GM23248 (cell line): ENCODE results near the gene ATP2B3. TPM values are rescaled to one million over a fixed set of nuclear protein-coding genes. Genes with fewer than 3 reads are reported as not detected.

Experiments
- DNase-seq: peaks from one replicate; pipeline ENCODE4 v3.0.0-alpha.2; 2015
- H2AFZ ChIP-seq: fragments of 200-600 bp; sonication (generic); 2 replicates; pipeline ENCODE4 v1.6.1; 2016; ENCODE audit warnings: antibody characterized with exemption
- H3F3A ChIP-seq: fragments of 200-600 bp; sonication (generic); 2 replicates; pipeline ENCODE4 v1.6.1; 2016; ENCODE audit warnings: mild to moderate bottlenecking, antibody characterized with exemption, mixed run types; ENCODE audit not compliant: insufficient read depth
- H3K27ac ChIP-seq: fragments of 200-600 bp; sonication (generic); 2 replicates; pipeline ENCODE4 v1.5.1; 2016; ENCODE audit warnings: mild to moderate bottlenecking
- H3K27me3 ChIP-seq: fragments of 200-600 bp; sonication (generic); replicated peaks from 2 replicates; pipeline ENCODE4 v1.6.1; 2016; ENCODE audit warnings: mild to moderate bottlenecking; ENCODE audit not compliant: insufficient read depth
- H3K36me3 ChIP-seq: fragments of 200-600 bp; sonication (generic); 2 replicates; pipeline ENCODE4 v1.6.1; 2016; ENCODE audit warnings: low read depth, mild to moderate bottlenecking
- H3K4me1 ChIP-seq: fragments of 200-600 bp; sonication (generic); 2 replicates; pipeline ENCODE4 v1.6.1; 2016; ENCODE audit warnings: mild to moderate bottlenecking; ENCODE audit not compliant: insufficient read depth
- H3K4me2 ChIP-seq: fragments of 200-600 bp; sonication (generic); one replicate; pipeline ENCODE4 v1.6.1; 2016; ENCODE audit warnings: mild to moderate bottlenecking; ENCODE audit not compliant: unreplicated experiment
- H3K4me3 ChIP-seq: fragments of 200-600 bp; sonication (generic); 2 replicates; pipeline ENCODE4 v1.5.1; 2016; ENCODE audit warnings: mild to moderate bottlenecking
- H3K79me2 ChIP-seq: fragments of 200-600 bp; sonication (generic); 2 replicates; pipeline ENCODE4 v1.6.1; 2016; ENCODE audit warnings: mild to moderate bottlenecking; ENCODE audit not compliant: insufficient read depth
- H3K9ac ChIP-seq: fragments of 200-600 bp; sonication (generic); 2 replicates; pipeline ENCODE4 v1.6.1; 2016; ENCODE audit warnings: mild to moderate bottlenecking
- H3K9me2 ChIP-seq: fragments of 200-600 bp; sonication (generic); 2 replicates; pipeline ENCODE4 v1.6.1; 2016; ENCODE audit warnings: mixed run types, mild to moderate bottlenecking, moderate library complexity; ENCODE audit not compliant: insufficient read depth
- H3K9me3 ChIP-seq: fragments of 200-600 bp; sonication (generic); one replicate; pipeline ENCODE4 v1.6.1; 2017; ENCODE audit warnings: low read depth
- H4K20me1 ChIP-seq: fragments of 200-600 bp; sonication (generic); 2 replicates; pipeline ENCODE4 v1.6.0; 2016; ENCODE audit not compliant: insufficient read depth
- EZH2 ChIP-seq: fragments of 200-600 bp; sonication (generic); IDR thresholded peaks from 2 replicates; pipeline ENCODE4 v1.6.1; 2018; ENCODE audit warnings: antibody characterized with exemption, mild to moderate bottlenecking; ENCODE audit not compliant: insufficient read depth, poor library complexity, severe bottlenecking
- EZH2phosphoT487 ChIP-seq: fragments of 200-600 bp; sonication (generic); IDR thresholded peaks from 2 replicates; pipeline ENCODE4 v1.6.1; 2018; ENCODE audit warnings: antibody characterized with exemption, moderate library complexity, mild to moderate bottlenecking, low read depth; ENCODE audit not compliant: insufficient read depth
- WGBS, 2 experiments: methylation state at CpG; one replicate each; pipeline ENCODE4 v1.1.6; 2015 to 2017; ENCODE audit warnings: low lambda C conversion rate in 2 of 2, low coverage in 1 of 2; ENCODE audit errors: missing lambda C conversion rate in 2 of 2; 5-methylcytosine and 5-hydroxymethylcytosine counted together
- in situ Hi-C: fragments of 300-500 bp; cut with MboI; formaldehyde crosslinking; loops from 2 replicates; pipeline ENCODE4 v1.15.0; 2020
- polyA plus RNA-seq: library from polyadenylated mRNA; unstranded; fragments of >200 nt; fragmentation: Nextera tagmentation; extraction: Ambion mirVana; gene quantifications from 2 replicates; pipeline ENCODE4 v1.2.1, GENCODE V29; 2016
- total RNA-seq: library from RNA; depleted of rRNA; stranded (reverse); fragments of >200 nt; shearing (Covaris generic); gene quantifications from 2 replicates; pipeline ENCODE4 v1.2.3, GENCODE V29; 2014

ATP2B3 gene
- total and polyA plus RNA-seq, 2 experiments from 2014 or later: not detected

GRCh38 chrX:153519569-153520286 lies 2.3 kb downstream of the ATP2B3 start:
- no peaks in the 10 kb centered on the region for H3K36me3 ChIP-seq
- no peak overlapping the region for H3K4me3 ChIP-seq
- H3K27ac ChIP-seq: no peak overlapping the region
- H3K4me2 ChIP-seq: peak overlapping the region; percentile 46
- 0 out of 2 replicates have a peak, but pooled peaks cover 4% of the 10 kb centered on the region for H3F3A ChIP-seq
- H4K20me1 ChIP-seq: no peaks in the 10 kb centered on the region
- no peaks in the 10 kb centered on the region for H3K9me3 ChIP-seq
- 19 to 47% methylated on average over 5 to 19 of the region's 21 CpGs for WGBS, 2 experiments
- H3K9me2 ChIP-seq: no peaks in the 10 kb centered on the region
- no peak for TF ChIP-seq EZH2phosphoT487
- TF ChIP-seq EZH2: no peak
- peak; percentile 74 for DNase-seq
- H3K9ac ChIP-seq: no peak overlapping the region
- H3K4me1 ChIP-seq: peaks cover 13% of the 10 kb centered on the region; the same call in 1 of the 2 replicates
- H3K27me3 ChIP-seq: no peaks in the 10 kb centered on the region
- in situ Hi-C loops: no loop called here
- no peak overlapping the region for H2AFZ ChIP-seq
- no peaks in the 10 kb centered on the region for H3K79me2 ChIP-seq

GRCh38 chrX:153520287-153520917 lies 3.0 kb downstream of the ATP2B3 start:
- Histone ChIP-seq H3K36me3 (no peaks in the 10 kb centered on the region), H3K4me3 (no peak overlapping the region), H3K9me3 (no peaks in the 10 kb centered on the region), H3K4me2 (peak overlapping the region; percentile 46), H3K9me2 (no peaks in the 10 kb centered on the region), H3K79me2 (no peaks in the 10 kb centered on the region), H3K27ac (no peak overlapping the region), H3K9ac (no peak overlapping the region), H3K27me3 (no peaks in the 10 kb centered on the region), H4K20me1 (no peaks in the 10 kb centered on the region), H3F3A (0 out of 2 replicates have a peak, but pooled peaks cover 4% of the 10 kb centered on the region), H3K4me1 (peaks cover 13% of the 10 kb centered on the region; the same call in 1 of the 2 replicates), H2AFZ (no peak overlapping the region)
- 43% methylated on average over 7 of the region's 7 CpGs for whole genome bisulfite sequencing, 2 experiments
- no peak for TF ChIP-seq EZH2
- no peak for TF ChIP-seq EZH2phosphoT487
- DNase-seq: no peak
- in situ Hi-C loops: no loop called here

- H3K27ac ChIP-seq: no peak overlapping the region
- no peaks in the 10 kb centered on the region for H3K9me3 ChIP-seq
- 0 out of 2 replicates have a peak, but pooled peaks cover 4% of the 10 kb centered on the region for H3F3A ChIP-seq
- no peaks in the 10 kb centered on the region for H3K9me2 ChIP-seq
- in situ Hi-C loops: no loop called here
- TF ChIP-seq EZH2 (no peak), EZH2phosphoT487 (no peak)
- no peaks in the 10 kb centered on the region for H3K27me3 ChIP-seq
- no peaks in the 10 kb centered on the region for H4K20me1 ChIP-seq
- peak; percentile 71 for DNase-seq
- WGBS, 2 experiments: 6 to 9% methylated on average over 9 of the region's 9 CpGs
- peak overlapping the region; percentile 12 for H3K4me2 ChIP-seq
- H2AFZ ChIP-seq: no peak overlapping the region
- no peaks in the 10 kb centered on the region for H3K36me3 ChIP-seq
- peaks cover 13% of the 10 kb centered on the region; the same call in 1 of the 2 replicates for H3K4me1 ChIP-seq
- H3K4me3 ChIP-seq: no peak overlapping the region
- no peaks in the 10 kb centered on the region for H3K79me2 ChIP-seq
- no peak overlapping the region for H3K9ac ChIP-seq
These were observed 3.6 kb downstream of the ATP2B3 start for GRCh38 chrX:153521034-153521433.

GRCh38 chrX:153522259-153522658 lies 4.8 kb downstream of the ATP2B3 start:
- Histone ChIP-seq H3K9me3 (no peaks in the 10 kb centered on the region), H3K79me2 (no peaks in the 10 kb centered on the region), H3K27me3 (no peaks in the 10 kb centered on the region), H2AFZ (no peak overlapping the region), H3K36me3 (no peaks in the 10 kb centered on the region), H3K9me2 (no peaks in the 10 kb centered on the region), H3K27ac (no peak overlapping the region), H3F3A (0 out of 2 replicates have a peak, but pooled peaks cover 4% of the 10 kb centered on the region), H3K4me1 (peaks cover 13% of the 10 kb centered on the region; the same call in 1 of the 2 replicates), H4K20me1 (no peaks in the 10 kb centered on the region), H3K4me2 (no peak overlapping the region), H3K9ac (no peak overlapping the region), H3K4me3 (no peak overlapping the region)
- in situ Hi-C loops: no loop called here
- no peak for TF ChIP-seq EZH2
- WGBS, 2 experiments: 49 to 52% methylated on average over 7 to 10 of the region's 12 CpGs
- no peak for DNase-seq
